Activated CD4-positive, alpha-beta T cell treated with anti-CD3 and anti-CD28 coated beads, Interleukin-2, amount 50 U/mL, for 48 hours (primary cell): Measurements from ENCODE around the gene SLC1A2.

Source experiments
- DNase-seq, 2 experiments: peaks; one replicate each; pipeline ENCODE4 v3.0.0-alpha.2; 2020

SLC1A2 gene

DNA sequence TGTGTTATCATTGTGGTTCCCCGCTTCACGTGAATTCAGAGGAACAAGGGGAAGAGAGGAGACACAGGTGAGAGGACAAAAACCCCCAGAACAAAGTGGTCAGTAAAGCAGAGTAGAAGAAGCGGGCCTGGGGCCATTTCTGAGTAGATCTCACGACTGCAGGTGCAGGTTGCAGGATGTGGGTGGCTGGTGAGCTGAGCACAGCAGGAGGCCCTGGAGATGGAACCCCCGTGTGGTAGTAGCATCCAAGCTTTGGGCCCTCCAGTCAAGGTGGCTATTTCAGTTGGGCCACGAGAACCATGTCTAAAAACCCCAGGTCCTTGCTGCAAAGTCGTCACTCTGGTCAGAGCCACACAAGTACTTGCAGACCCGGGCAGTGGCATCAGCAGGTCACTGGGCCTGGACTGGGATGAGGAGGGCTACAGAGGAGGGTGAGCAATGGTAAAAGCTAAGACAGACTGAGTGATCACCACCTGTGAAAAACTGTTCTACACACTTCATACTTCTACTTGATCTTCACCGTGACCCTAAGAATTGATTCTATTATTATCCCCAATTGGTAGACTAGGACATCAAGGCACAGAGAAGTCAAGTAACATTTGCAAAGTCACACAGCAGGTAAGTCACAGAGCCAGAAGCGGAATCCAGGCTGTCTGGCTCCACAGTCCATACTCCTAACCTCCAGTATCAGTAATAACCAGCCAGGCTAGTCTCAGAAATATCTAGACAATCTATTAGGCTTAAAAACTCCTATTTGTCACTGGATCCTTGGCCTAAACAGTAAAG is 43.8 kb downstream of the SLC1A2 start:
- no peak for DNase-seq

DNA sequence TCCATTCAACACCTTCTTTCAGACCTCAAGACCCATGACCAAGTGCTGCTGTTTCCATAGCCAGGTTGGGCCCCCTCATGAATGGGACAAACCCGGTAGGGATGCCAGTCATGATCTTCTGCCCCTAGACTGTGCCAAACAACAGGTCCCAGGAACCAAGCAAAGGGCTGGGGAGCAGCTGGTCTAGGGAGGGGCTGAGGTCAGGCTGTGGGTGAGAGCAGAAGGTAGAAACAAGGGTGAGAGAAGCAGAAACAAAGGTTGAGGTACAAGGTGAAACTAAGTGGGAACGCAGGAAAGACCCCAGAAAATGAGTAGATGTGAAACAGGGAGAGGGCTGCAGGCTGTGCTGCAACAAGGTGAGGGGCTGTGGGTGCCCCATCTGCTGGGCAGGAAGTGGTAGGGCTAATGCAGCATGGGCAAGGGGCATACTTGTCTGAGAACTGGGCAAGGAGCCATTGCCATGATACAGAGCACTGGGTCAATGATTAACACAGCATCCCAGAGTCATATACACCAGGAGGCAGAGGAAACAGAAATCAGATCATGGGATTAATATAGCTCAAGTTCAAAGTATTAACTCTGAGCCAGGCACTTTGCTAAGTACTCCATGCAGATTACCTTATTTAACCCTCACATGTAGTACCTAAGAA is 45.9 kb downstream of the SLC1A2 start:
- DNase-seq = no peak

DNA sequence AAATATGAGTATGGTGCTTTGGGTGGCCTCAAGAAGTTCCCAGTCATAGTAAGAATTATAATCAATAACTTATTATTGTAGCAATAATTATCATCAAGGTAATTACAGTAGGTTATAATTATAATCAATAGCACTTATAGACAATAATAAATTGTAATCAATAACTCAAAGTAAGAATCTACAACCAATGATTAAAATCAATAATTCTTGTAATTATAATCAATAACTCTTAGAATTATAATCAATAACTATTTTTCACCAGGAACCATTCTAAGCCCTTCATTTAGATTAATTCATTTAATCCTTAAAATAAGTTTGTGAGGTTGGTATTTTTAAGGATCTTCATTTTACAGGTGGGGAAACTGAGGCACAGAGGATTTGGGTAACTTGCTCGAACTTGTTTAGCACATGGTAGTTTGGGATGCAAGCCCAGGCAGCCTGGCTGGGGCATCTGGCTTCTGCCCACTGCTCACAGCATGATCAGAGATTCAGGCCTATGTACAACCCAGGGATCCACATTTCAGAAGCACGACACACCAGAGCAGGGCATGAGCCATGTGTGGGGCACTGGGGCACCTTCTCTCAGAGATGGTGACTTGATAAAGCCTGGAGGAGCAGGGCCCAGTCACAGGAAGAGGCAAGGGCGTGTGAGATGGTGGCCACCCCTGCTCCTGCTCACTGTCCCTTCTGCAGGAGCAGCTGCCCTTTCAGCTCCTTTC is 46.6 kb downstream of the SLC1A2 start:
- no peak for DNase-seq

DNA sequence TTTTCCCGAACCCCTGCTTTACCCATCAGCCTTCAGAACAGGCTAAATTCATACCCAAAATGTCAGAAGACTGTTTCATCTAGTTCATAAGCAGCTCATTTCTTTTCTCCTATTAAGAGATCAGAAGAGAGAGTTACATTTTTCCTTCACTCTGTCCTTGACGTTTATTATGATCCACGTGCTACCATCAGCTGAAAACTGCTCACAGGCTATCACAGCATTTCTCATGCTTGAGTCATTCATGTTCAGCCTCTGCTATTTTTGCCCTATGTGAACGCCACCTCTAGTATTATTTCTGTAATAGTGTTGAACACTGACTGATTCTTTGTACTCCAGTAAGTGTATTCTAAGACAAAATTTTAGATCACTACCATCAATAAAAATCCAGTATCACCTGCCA is 51.9 kb downstream of the SLC1A2 start:
- no peak for DNase-seq

DNA sequence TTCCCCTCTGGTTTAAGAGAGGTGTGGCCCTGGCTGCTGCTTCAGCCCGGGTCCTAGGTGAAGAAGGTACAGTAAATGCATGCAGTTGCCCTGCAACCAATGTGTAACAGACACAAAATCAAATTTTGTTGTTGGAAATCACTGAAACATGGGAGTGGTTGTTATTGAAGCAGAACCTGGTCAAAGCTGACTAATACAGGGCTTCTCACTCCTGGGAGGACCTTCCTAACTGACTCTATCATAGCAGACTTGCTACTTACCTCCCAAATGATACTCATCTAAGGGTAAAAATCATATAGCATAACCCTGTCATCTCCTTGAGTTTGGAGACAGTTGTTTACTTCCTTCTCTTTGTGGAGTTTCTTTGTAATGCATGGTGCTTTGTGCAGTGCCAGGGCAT is 52.6 kb downstream of the SLC1A2 start:
- no peak for DNase-seq

DNA sequence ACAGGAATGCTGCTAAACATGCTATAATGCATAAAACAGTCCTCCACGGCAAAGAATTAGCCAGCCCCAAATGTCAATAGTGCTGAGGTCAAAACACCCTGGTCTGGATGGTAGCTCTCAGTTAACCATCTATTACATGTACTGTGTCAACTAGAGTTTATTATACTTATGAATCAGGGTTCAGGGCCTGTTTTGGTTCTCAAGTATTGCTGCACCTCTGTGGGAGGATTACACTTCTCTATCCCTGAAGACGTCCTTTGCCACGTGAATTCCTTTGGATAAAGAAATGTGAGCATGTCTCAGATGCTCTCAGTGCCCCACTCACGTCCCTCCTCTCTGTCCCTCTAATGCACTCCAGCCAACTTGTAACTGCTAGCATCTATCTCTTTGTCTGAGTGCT is 53.4 kb downstream of the SLC1A2 start:
- no peak for DNase-seq

DNA sequence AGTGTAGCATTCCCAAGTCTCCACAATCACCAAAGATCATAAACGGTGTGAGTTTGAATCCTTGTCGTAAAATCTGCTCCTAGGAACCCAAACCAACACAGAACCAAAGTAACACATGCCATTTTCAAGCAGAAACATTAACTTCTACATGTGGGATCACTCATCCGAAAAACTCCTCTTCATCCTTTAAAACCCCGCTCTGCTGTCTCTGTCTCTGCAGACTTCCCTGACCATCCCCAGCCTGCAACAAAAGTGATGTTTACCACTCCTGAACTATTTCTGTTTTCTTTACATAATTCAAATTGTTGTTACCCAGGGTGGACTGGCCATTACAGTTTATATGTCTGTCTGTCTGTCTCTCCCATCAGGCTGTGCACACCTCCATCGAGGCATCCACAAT is 54.0 kb downstream of the SLC1A2 start:
- no peak for DNase-seq

DNA sequence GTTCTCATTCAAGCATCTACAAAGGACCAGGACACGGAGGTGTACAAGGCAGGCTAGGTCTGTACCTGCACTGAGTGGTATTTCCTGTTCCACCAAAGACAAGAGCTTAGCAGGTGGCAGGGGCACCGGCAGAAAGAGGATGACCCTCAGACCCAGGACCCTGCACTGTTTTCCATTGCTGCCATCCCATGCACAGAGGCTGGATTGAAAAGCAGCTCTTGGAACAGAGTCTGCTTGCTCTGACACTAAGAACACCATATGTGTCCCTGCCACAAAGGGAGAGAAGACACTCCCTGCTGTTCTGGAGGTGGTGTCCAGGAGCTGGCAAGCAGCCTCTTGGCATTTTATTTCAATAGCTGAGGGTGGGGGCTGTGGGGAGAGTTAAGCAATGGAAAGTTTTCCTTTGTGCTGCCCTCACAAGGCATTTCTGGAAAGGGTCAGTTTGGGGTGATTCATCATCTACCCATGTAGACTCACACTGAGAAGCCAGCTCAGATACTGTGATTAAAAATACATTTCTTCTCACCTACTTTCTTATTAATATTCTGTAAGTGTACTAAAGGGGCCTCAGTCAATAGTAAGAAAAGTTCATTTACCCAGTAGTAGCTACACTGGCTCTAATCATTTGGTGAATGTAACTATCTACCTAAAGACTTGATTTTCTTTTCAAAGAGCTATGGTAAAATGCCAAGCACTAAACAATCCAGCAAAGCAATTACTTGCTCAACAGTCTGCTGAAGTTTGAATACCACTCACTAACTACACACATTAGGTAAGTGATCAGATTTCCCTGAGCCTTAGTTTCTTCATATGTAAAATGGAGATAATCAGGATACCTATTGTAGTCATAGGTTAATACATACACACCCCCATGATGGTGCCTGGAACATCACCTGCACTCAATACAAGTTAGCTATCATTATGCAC is 55.2 kb downstream of the SLC1A2 start:
- DNase-seq = no peak

DNA sequence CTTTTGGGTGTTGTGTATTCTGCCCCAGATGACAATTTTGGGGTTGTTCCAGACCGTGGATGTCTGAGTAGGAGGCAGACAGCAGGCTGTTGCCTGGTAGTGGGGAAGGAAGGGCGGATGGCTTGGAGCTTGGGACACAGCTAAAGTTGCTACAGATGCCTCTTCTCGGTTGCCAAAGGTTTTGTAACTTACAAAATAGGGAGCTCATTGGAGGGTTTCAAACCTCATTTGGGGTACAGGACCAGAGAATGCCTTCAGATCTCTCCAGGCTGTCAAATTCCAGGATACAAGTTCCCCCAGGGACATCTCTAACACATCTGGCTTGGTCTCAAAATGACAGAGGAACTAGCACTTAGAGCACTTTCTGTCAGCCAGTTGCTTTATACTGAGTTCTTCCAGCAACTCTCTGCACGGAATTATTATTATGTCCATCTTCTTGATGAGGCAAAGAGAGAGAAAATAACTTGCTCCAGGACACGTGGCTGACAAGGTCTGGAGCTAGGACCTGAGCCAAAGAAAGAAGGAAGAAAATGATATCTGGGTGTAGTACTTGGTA is 56.0 kb downstream of the SLC1A2 start:
- DNase-seq = no peak

DNA sequence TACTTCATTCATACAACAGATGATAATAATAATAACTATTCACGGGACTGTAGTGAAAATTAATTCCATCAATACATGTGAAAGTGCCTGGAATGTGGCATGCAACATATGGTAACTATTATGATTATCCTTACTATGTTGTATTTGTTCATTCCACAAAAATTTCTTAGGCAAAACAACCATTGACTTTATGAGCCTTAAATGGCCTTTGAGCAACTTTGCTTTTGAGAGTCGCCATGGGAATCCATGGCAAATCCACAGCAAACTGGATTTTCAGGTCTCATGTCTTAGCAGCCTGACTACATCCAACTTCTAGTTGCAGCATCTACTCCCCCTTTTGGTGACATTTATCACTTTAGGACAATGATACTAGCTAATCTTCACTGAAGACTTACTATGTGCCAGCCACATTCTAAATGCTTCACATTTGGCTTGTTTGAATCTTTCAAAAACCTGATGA is 56.8 kb downstream of the SLC1A2 start:
- no peak for DNase-seq

DNA sequence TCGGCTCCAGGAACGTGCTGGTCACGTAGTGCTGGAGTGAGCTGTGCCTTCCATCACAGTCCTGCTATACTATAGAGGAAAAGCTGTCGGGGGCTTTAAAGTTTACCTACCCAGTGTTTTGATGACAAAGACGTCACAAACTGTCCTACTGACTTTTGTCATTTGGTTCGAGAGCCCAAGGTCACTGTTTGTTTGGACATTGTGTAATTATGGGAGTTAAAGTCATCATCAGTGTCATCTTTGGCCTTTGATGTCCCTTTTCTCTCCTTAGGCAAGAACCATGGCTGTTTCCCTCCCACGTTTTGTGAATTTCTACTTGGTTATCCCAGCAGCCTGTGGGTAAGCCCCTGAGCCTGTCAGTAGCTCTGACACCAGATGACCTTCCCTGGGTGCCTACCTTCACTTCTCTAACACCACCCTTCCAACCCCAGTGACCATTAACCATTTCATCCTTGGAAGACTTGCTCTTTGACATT is 59.3 kb downstream of the SLC1A2 start:
- no peak for DNase-seq

DNA sequence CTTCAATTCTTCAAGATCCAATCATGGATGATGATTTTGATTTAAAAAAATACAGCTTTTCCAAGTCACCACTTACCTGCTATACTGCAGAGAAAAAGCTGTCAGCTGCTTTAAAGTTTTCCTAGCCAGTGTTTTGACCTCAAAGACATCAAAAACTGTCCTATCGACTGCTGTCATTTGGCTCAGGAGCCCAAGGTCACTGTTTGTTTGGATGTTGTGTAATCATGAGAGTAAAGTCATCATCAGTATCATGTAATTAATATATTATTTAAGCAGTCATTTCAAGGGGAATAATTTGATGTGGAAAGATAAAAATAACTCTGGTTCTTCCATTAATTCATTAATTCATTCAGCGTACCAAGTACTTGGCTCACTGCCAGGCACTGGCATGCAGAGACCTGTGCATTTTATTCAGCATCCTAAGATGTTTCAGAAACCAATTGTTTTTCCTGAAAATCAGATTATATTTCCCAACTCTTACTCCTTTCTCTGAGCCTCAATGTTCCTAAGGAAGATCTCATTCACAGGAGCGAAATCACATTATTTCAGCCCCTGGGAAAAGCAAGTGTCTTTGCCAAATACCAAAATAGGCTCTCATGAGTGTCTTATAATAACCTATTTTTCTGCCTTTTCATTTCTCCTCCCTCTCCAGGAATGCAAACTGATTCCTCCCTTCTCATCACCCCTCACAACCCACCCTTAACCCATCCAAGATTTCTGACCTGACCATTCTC is 59.9 kb downstream of the SLC1A2 start:
- DNase-seq = no peak

DNA sequence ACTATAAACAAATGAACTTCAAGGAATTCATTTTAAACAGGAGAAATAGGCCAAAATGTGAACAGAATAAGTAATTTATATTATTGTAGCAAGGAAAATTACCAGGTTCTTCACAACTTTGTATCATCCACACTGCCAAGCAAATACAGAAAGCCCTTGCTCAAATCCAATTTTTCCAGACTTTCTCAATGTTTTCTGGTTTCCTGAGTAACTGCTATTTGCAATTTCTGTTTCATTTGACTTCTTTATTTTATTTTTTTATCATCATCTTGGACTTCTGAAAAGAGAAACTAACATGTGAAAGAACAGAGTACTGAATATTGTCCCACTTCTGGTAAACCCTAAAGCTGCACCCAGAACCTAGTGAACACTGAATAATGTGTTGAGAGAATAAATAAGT is 61.0 kb downstream of the SLC1A2 start:
- DNase-seq = no peak

DNA sequence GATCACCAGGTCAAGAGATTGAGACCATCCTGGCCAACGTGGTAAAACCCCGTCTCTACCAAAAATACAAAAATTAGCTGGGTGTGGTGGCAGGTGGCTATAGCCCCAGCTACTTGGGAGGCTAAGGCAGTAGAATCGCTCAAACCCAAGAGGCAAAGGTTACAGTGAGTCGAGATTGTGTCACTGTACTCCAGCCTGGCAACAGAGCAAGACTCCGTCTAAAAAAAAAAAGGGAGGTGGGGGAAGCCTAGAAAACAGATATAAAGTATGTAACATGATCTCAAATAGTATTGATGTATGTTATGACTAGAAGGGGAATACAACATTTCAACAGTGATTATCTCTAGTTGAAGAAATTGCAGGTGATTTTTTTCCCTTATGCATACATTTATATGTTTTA is 61.4 kb downstream of the SLC1A2 start:
- no peak for DNase-seq

DNA sequence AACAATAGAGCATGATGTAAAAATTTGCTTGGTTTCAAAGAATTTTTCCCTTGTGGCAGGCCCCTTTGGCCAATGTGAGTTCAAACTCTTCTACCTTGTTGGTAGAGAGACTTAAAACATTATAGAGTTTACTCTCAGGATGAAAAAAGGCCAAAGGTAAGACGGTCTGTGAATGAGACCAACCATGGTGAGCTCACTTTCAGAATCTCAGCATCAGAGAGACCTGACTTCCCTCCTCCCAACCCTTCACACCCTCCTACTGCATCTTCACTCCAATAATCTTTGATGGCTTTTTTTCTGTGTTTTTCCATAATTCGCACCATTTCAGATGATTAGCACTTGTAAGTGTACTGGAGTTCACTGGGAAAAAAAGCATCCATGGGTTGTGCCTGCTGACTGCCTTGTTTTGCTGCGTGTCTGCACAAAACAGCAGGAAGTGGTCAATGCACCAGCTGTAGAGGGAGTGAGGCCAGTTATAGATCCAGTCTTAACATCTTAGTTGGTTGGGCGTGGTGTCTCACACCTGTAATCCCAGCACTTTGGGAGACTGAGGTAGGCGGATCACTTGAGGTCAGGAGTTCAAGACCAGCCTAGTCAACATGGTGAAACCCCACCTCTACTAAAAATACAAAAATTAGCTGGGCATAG is 64.1 kb downstream of the SLC1A2 start:
- no peak for DNase-seq

DNA sequence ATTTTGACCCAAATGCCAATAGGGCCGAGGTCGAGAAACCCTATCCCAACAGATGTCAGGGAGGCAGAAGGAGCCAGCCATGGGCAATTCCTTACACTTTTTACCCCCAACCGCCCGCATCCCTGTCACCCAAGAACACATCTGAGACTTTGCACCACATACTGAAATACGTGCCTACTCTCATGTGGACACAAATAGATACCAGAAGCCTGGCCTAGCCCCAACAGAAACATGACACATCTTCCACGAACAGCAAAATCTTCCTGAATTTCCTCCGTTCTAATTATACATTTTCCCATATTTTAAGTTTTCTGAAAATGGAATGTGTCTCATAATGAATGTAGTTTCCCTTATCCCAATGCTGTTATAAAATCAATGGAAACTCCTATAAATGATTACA is 64.7 kb downstream of the SLC1A2 start:
- no peak for DNase-seq

DNA sequence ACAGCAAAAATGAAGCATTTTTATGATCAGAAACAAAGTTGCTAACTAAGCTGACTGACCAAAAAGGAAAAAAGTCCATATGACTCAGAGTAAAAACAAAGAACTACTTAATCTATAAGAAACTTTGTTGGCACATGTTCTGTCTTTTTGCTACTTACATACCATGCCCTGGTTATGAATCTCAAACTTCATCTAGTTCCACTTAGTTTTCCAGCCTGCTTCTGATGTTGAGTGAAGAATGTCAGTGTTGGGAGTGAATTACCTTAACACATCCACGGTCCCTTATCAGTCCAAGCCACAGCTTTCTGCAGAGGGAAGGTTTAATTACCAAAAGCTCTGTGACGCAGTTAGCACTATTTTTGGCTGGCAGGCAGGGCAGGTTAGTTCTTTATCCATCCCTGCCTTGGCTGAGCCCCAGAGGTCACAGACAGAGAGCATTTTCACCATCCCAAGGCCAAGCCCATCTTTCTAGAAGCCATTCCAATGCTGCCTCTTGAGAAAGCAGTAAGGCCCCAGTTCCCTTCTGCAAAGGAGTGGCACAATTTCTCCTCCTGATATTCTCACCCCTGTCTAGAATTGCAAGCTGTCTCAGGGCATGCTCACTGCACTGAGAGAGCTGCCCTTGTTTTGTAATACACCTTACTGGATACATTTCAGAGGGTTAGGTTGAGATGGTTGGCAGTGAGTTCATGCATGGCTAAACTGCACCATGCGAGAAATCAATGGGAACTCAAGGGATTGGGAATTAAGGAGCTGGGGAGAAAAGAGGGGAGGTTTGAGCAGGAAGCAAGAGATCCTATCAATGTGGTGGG is 67.1 kb downstream of the SLC1A2 start:
- DNase-seq = no peak

DNA sequence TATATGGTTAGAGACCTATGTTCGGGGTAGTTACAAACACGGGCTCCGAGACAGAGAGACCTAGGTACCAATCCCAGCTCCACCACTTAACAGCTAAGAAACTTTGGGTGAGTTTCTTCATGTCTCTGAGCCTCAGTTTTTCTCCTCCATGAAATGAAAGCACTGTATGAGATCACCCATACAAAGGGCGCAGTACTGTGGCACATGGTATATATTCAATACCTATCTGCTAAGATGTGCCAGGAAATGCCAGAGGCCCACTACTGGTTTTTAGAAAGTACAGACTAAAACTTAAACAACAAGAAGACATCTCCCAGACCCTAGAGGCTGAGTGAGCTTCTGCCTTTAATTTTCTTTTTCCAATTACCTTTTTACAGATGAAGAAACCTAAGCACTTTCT is 69.5 kb downstream of the SLC1A2 start:
- DNase-seq = no peak

DNA sequence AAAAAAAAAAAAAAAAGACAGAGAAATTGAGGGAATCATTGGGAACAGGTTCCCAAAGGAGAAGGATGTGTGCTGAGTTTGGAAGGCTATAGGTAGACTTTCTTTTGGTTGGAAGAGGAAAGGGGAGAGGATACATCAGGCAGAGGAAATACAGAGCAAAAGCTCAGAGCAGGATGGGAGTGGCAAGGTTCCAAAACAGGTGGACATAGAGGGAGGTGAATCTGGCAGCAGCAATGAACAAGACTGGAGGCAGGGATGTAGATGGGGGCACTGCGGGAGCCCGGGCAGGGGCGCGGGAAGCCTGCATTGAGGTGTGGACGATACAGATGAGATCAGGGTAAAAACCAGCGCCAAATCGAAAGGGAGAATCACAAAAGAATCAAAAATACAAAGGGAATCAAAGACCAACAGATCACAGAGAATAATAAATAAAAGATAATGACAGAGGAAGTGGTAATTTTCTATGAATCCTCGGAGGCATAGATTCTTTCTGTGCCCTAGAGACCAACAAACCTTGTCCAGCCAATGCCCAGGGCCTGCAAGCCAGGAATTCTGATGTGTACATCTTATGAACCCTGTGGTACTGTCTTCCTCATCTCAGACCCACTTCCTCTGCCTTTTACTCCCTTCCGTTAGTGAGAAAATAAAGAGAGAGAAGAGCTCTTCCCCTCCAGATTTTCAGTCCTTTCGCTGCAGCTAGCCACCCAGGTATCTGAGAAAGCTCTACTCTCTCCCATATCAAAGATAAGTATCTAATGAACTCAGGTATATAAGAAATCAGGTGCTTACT is 70.3 kb downstream of the SLC1A2 start:
- no peak for DNase-seq
